ENCODE data around the gene ZWINT.

The ZWINT gene

DNA sequence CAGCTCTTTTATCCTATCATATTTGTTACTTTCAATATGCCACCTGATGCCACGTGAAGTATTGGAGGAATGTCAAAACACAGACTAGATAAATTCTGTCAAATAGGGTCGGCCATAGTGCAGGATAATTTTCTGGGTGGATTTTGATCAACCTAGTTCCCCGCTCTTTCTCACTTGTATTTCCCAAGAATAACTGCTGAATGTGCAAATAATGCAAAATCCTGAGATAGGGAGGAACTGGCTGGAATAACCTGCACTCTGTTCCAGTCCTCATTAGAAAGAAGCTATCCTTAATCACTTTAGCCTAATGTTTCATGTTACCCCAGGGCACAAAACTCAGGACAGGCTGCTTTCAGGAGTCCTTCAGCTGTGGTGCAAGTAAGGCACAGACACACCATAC, 33.9 kb downstream of the ZWINT start:
- H3K27ac Mint-ChIP-seq (ENCODE audit: low read depth), result no peak overlapping the region
- DNase-seq (ENCODE audit: low spot score in 2 of 2), result no peak
- no peak overlapping the region for H3K4me3 Mint-ChIP-seq
- no peaks in the 10 kb centered on the region for H3K27me3 Mint-ChIP-seq
- H3K4me1 Mint-ChIP-seq, result no peaks in the 10 kb centered on the region
- H3K36me3 Mint-ChIP-seq (ENCODE audit: insufficient read depth), result no peaks in the 10 kb centered on the region
- no peak for ATAC-seq (replicated peaks; ENCODE audit: extremely low read depth, poor library complexity, severe bottlenecking)
- H3K9me3 Mint-ChIP-seq, result peaks cover 6% of the 10 kb centered on the region

- Mint-ChIP-seq H3K4me3 (no peak overlapping the region), H3K9me3 (peaks cover 11% of the 10 kb centered on the region), H3K27me3 (no peaks in the 10 kb centered on the region), H3K27ac (ENCODE audit: low read depth) (no peak overlapping the region), H3K4me1 (no peaks in the 10 kb centered on the region), H3K36me3 (ENCODE audit: insufficient read depth) (peaks cover 3% of the 10 kb centered on the region)
- no peak for DNase-seq (ENCODE audit: low spot score in 2 of 2)
- ATAC-seq (replicated peaks; ENCODE audit: extremely low read depth, poor library complexity, severe bottlenecking), result no peak
Measured at GRCh38 chr10:56319386-56319785, 41.7 kb downstream of the ZWINT start.

- no peaks in the 10 kb centered on the region for H3K27me3 Mint-ChIP-seq
- ATAC-seq (replicated peaks; ENCODE audit: extremely low read depth, poor library complexity, severe bottlenecking), result no peak
- no peak overlapping the region for H3K27ac Mint-ChIP-seq (ENCODE audit: low read depth)
- no peak for DNase-seq (ENCODE audit: low spot score in 2 of 2)
- no peak overlapping the region for H3K4me3 Mint-ChIP-seq
- peaks cover 11% of the 10 kb centered on the region for H3K9me3 Mint-ChIP-seq
- H3K36me3 Mint-ChIP-seq (ENCODE audit: insufficient read depth), result peaks cover 3% of the 10 kb centered on the region
- H3K4me1 Mint-ChIP-seq, result no peaks in the 10 kb centered on the region
Measured at GRCh38 chr10:56318816-56319215, 42.2 kb downstream of the ZWINT start.

GRCh38 chr10:56317603-56318002, 43.5 kb downstream of the ZWINT start:
- DNase-seq (ENCODE audit: low spot score in 2 of 2), result no peak
- Mint-ChIP-seq H3K27me3 (no peaks in the 10 kb centered on the region), H3K27ac (ENCODE audit: low read depth) (no peak overlapping the region), H3K9me3 (peaks cover 6% of the 10 kb centered on the region), H3K36me3 (ENCODE audit: insufficient read depth) (peaks cover 3% of the 10 kb centered on the region), H3K4me1 (no peaks in the 10 kb centered on the region), H3K4me3 (no peak overlapping the region)
- ATAC-seq (replicated peaks; ENCODE audit: extremely low read depth, poor library complexity, severe bottlenecking), result no peak

GRCh38 chr10:56316603-56317002, 44.5 kb downstream of the ZWINT start:
- peaks cover 3% of the 10 kb centered on the region for H3K36me3 Mint-ChIP-seq (ENCODE audit: insufficient read depth)
- H3K27ac Mint-ChIP-seq (ENCODE audit: low read depth), result no peak overlapping the region
- peaks cover 12% of the 10 kb centered on the region for H3K9me3 Mint-ChIP-seq
- no peaks in the 10 kb centered on the region for H3K4me1 Mint-ChIP-seq
- no peak overlapping the region for H3K4me3 Mint-ChIP-seq
- DNase-seq (ENCODE audit: low spot score in 2 of 2), result no peak
- ATAC-seq (replicated peaks; ENCODE audit: extremely low read depth, poor library complexity, severe bottlenecking), result no peak
- H3K27me3 Mint-ChIP-seq, result no peaks in the 10 kb centered on the region

All from central memory CD8-positive, alpha-beta T cell (primary cell).